Muscle layer of colon (tissue), 2 donors: Measurements from ENCODE around the gene FLT3LG.

ENCODE experiments used
- H3K27ac ChIP-seq: one replicate; pipeline ENCODE4 v1.7.0; 2013; ENCODE audit warnings: low read depth, mild to moderate bottlenecking, low read length, moderate library complexity
- H3K27me3 ChIP-seq, 2 donors: one replicate each; pipeline ENCODE4 v1.7.0; 2013; ENCODE audit warnings: low read length in 2 of 2, mild to moderate bottlenecking in 2 of 2; ENCODE audit not compliant: insufficient read depth in 2 of 2, control insufficient read depth in 1 of 2
- H3K36me3 ChIP-seq: one replicate; pipeline ENCODE4 v1.7.0; 2013; ENCODE audit warnings: mild to moderate bottlenecking, low read length; ENCODE audit not compliant: insufficient read depth
- H3K4me1 ChIP-seq: one replicate; pipeline ENCODE4 v1.7.0; 2013; ENCODE audit warnings: mild to moderate bottlenecking, low read length; ENCODE audit not compliant: insufficient read depth
- H3K4me3 ChIP-seq, 2 donors: one replicate each; pipeline ENCODE4 v1.7.0; 2013; ENCODE audit warnings: low read length in 2 of 2, low read depth in 1 of 2, mild to moderate bottlenecking in 1 of 2, moderate library complexity in 1 of 2
- H3K9ac ChIP-seq: one replicate; pipeline ENCODE4 v1.7.0; 2013; ENCODE audit warnings: low read length
- H3K9me3 ChIP-seq: one replicate; pipeline ENCODE4 v1.7.0; 2013; ENCODE audit warnings: mild to moderate bottlenecking, low read length
- donor health status: abdominal sarcoma.
- donor health status: Adenocarcinoma of cecum.

Gene FLT3LG, protein sequence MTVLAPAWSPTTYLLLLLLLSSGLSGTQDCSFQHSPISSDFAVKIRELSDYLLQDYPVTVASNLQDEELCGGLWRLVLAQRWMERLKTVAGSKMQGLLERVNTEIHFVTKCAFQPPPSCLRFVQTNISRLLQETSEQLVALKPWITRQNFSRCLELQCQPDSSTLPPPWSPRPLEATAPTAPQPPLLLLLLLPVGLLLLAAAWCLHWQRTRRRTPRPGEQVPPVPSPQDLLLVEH

DNA sequence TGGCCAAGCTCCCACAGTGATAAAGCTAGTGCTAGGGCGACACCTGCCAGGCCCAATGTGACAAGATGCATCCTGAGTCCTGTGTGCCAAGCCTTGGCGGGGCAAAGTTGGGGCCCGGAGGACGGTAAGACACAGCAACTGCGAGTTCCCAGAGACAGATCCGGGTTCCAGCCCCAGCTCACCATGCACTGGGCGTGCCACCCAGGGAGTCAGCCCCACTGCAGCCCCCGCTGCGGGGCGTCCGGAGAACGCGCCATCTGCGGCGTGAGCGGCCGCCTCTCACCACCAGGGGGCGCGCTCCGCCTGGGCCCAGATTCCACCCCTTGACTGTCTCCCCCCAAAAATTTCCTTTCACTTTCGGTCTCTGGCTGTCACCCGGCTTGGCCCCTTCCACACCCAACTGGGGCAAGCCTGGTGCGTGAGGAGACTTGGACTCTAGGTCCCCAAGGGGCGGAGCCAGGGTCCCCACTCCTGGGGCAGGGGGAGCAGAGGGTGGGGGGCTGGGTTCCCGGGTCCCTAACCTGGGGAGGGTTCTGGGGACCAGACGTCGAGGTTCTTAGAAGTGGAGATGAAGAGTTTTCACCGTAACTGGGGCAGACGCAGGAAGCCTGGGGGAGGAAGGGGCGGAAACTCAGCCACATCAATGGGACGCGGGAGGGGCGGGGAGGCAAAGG, at the start of gene FLT3LG:
Gene FLT3LG (plus strand): TSS at position 348 of the 674 bp plus-strand sequence. CDS start 425 bp downstream, outside the sequence.
- H3K36me3 ChIP-seq, result no peaks in the 10 kb centered on the region
- H3K4me3 ChIP-seq, result peak within 1 kb of the TSS; percentile 54 to 58
- peak within 1 kb of the TSS; percentile 45 for H3K9ac ChIP-seq
- peak within 1 kb of the TSS; percentile 75 for H3K27ac ChIP-seq
- H3K27me3 ChIP-seq, result no peaks in the 10 kb centered on the region
- H3K9me3 ChIP-seq, result no peaks in the 10 kb centered on the region
- H3K4me1 ChIP-seq, result peaks cover 17% of the 10 kb centered on the region

DNA sequence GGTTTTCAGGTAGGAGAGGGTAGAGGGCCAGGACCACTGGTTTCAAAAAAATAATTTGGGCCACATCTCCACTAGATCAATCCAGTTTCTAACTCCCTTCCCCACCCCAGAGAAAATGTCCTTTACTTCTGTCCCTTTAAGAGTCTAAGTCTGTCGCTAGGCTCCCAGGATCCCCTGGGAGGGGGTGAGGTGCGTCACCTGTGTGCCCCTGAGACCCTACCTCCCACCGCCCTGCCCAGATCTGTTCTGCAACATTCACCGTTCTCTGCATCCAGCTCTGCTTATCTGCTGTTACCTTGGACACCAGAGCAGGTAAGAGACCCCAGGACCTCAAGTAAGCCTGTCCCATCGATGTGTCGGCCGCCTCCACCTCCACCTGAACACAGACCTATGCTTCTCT, 48.8 kb upstream of the FLT3LG start, which contains the start of gene GFY:
Gene GFY (plus strand): TSS at position 211 of the 400 bp plus-strand sequence. CDS start 1,043 bp downstream, outside the sequence.
- Histone ChIP-seq H3K9me3 (no peaks in the 10 kb centered on the region), H3K27ac (no peak within 1 kb of the TSS), H3K9ac (no peak within 1 kb of the TSS), H3K36me3 (no peaks in the 10 kb centered on the region), H3K4me3 (no peak within 1 kb of the TSS), H3K27me3 (peaks cover 67 to 92% of the 10 kb centered on the region in 2 donors), H3K4me1 (peaks cover 19% of the 10 kb centered on the region)

DNA sequence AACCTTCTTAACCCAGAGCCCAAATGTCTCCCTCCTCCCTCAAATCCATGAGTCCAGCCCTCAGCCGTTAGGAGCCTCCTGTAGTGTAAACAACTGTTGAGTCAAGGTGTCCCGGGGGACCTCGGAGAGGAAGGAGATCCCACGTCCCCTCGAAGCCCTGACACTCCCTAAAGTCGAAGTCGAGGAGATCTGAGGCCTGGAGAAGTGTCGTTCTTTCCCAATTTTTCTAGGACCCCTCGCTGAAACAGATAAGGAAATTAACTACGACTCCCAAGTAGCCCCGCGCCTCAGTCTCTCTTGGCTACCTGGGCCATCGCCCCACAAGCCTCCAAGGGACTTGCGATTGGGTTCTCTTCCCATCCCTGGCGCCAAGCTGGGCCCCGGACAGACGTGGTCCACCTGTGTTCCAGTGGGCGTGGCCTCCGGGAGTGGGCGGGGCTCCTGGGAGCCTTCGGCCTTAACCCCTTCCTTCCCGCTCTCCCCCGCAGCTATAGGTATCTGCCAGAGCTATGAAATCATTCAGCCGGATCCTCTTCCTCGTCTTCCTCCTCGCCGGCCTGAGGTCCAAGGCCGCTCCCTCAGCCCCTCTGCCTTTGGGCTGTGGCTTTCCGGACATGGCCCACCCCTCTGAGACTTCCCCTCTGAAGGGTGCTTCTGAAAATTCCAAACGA, 48.0 kb upstream of the FLT3LG start:
- H3K4me1 ChIP-seq, result peaks cover 19% of the 10 kb centered on the region
- H3K4me3 ChIP-seq, result no peak overlapping the region
- no peak overlapping the region for H3K27ac ChIP-seq
- H3K27me3 ChIP-seq, result peaks cover 59 to 93% of the 10 kb centered on the region in 2 donors
- H3K36me3 ChIP-seq, result no peaks in the 10 kb centered on the region
- H3K9ac ChIP-seq, result no peak overlapping the region
- H3K9me3 ChIP-seq, result no peaks in the 10 kb centered on the region

DNA sequence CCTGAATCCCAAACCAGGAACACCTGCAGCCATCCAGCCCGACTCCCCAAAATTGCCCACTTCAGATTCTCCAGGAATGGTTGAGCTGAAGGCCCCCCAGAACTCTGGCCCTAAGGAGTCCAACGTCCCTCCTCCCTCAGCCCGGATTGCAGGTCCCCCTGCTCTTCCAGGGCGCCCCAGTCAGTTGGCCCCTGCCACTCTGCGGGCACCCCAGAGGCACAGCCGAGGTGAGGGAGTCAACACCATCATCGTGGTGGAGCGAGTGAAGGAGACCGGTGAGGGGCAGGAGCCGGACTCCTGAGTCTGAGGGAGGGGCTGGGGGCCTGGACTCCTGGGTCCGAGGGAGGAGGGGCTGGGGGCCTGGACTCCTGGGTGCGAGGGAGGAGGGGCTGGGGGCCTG, 46.7 kb upstream of the FLT3LG start:
- Histone ChIP-seq H3K27ac (no peak overlapping the region), H3K9me3 (no peaks in the 10 kb centered on the region), H3K27me3 (peaks cover 54 to 95% of the 10 kb centered on the region in 2 donors)

DNA sequence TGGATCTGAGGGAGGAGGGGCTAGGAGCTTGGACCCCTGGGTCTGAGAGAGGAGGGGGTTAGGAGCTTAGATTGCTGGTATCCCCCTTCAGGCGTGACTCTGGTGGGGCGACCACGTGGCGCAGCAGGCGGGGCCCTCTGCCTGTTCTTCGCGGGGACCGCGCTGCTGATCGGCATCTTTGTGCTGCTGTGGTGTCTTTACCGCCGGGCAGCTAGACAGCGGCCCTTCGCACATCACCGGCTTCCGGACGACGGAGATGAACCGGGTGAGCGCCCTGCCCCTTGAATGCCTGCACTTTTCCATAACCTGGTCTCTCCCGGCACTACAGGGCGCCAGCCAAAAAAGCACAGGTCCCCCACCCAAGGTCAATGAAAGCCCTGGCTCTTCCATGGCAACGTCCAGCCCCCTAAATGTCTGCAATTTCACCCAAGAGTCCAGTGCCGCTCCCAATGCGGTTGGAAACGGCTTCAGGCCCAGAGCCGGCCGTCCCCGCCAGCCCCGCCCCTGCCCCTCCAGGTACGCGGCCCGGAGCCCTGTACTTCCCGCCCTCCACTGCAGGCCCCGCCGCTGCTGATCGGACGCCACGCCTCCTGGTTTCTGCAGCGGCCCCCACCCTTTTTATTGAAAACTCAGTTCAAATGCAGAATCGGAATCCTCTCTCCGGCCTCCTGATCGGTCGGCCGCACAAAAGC, 46.0 kb upstream of the FLT3LG start:
- peaks cover 9% of the 10 kb centered on the region for H3K4me1 ChIP-seq
- H3K9ac ChIP-seq, result no peak overlapping the region
- no peaks in the 10 kb centered on the region for H3K36me3 ChIP-seq
- no peaks in the 10 kb centered on the region for H3K9me3 ChIP-seq
- H3K27ac ChIP-seq, result no peak overlapping the region
- no peak overlapping the region for H3K4me3 ChIP-seq
- peaks cover 47 to 95% of the 10 kb centered on the region in 2 donors for H3K27me3 ChIP-seq

More for the DNA sequence above, 46.7 kb upstream of the FLT3LG start:
- H3K4me3 ChIP-seq, result no peak overlapping the region
- H3K4me1 ChIP-seq, result peaks cover 14% of the 10 kb centered on the region
- H3K36me3 ChIP-seq, result no peaks in the 10 kb centered on the region
- no peak overlapping the region for H3K9ac ChIP-seq

DNA sequence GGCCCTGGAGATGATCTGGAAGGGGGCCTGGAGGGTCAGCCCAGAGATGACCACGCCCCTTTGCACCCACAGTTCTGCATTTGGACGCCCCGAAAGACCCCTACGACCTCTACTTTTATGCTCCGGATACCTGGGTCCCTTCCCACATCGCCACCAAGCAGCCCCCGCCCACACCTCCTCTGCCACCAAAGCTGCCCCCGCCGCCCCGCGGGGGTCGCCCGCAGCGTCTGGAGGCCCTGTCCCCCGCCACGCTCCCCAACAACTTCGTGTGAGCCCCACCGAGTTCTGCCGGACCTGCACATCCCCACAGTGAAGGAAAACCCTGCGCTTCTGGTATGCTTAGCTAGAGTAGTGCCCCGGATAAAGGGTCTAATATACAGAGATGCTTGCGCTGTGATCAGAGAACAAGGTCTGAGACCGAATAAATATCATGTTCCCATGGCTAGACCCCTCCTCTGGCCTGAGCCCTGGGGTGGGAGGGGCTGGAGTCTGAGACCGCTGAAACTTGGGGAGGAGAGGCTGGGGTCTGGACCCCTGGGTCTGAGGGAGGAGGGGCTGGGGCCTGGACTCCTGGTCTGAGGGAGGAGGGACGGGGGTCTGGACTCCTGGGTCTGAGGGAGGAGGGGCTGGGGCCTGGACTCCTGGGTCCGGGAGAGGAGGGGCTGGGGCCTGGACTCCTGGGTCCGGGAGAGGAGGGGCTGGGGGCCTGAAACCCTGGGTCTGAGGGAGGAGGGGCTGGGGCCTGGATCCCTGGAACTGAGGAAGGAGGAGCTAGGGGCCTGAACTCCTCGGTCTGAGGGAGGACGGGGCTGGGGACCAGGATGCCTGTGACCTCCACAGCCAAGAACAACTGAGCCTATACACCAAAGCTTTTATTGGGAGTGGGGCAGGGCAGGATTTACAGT, 45.2 kb upstream of the FLT3LG start:
- Histone ChIP-seq H3K27me3 (peaks cover 48 to 95% of the 10 kb centered on the region in 2 donors), H3K9ac (no peak overlapping the region), H3K4me1 (peaks cover 8% of the 10 kb centered on the region), H3K4me3 (no peak overlapping the region), H3K27ac (no peak overlapping the region), H3K9me3 (no peaks in the 10 kb centered on the region), H3K36me3 (no peaks in the 10 kb centered on the region)

DNA sequence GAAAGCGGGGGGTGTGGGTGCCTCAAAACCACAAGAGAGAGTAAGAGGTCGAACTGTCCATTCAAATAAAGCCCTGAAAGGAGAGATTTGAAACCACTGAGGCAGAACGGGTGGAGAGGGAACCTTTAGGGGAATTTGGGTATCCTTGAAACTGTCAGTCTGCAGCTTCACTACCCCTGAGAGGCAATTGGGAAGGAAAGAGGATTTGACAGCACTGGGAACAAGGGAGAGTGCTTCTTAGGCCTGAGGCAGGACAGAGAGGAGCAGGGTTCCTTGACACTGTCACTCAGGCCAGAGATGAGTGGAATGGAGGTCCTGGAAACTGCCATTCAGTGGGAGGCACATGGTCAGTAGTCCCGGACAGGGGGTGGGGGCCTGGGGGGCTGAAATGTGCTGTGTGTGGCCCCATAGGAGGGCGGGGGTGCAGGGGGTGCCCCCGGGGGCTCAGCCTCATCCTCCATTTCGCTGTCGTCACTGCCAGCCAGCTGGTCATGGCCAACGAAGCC, 43.8 kb upstream of the FLT3LG start:
- Histone ChIP-seq H3K36me3 (no peaks in the 10 kb centered on the region), H3K9ac (no peak overlapping the region), H3K9me3 (no peaks in the 10 kb centered on the region), H3K4me1 (peaks cover 8% of the 10 kb centered on the region), H3K27ac (no peak overlapping the region), H3K27me3 (peaks cover 59 to 95% of the 10 kb centered on the region in 2 donors), H3K4me3 (no peak overlapping the region)

DNA sequence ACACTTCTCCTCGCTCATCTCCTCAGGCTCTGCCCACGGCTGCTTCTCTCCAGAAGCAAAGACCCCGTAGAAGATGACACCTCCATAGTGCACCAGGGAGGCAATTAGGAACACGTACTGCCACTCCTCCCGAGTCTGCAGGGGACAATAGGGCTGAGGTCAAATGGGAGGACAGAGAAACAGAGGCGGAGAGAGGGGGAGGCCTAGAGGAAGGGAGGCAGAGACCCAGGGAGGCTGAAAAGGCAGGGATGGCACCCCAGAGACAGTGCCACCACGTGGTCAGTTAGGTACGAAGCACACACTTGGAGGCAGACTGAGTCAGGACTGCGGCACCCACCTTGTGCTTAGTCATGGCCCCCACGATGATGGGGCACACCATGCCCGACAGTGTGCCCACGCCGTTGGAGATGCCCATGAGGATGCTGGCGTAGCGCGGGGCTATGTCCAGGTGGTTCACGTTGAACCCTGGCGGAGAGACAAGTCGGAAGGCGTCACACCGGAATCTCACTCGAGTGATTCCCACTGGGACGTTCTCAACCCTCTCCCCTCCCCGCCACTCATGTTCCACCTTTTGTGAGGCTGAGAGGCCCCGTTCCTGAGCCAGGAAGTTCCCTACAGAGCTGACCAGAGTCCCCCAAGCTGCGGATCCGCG, 43.2 kb upstream of the FLT3LG start:
- no peak overlapping the region for H3K27ac ChIP-seq
- H3K4me3 ChIP-seq, result no peak overlapping the region
- no peaks in the 10 kb centered on the region for H3K36me3 ChIP-seq
- peaks cover 8% of the 10 kb centered on the region for H3K4me1 ChIP-seq
- H3K27me3 ChIP-seq, result peaks cover 55 to 95% of the 10 kb centered on the region in 2 donors
- H3K9ac ChIP-seq, result no peak overlapping the region
- H3K9me3 ChIP-seq, result no peaks in the 10 kb centered on the region

DNA sequence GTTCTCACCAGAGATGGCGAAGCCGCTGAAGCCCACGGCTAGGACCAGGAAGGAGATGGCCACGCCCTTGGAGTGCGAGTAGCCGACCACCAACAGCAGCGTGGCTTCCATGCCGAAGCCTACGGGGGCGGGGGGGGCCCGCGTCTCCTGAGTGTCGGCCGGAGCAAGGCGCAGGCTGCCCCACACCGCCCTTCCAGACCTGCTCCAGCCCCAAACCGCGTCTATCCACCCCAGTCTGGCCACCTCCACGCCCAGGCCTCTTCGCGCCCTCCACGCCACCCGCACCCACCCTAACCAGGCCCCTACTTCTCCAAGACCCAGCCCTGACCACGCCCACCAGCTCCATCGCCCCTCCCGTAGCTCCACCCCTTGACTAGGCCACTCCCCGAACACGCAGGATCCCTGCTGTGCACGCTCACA, 42.7 kb upstream of the FLT3LG start:
- Histone ChIP-seq H3K27me3 (peaks cover 53 to 95% of the 10 kb centered on the region in 2 donors), H3K27ac (no peak overlapping the region), H3K4me1 (peaks cover 8% of the 10 kb centered on the region), H3K9ac (no peak overlapping the region), H3K9me3 (no peaks in the 10 kb centered on the region), H3K36me3 (no peaks in the 10 kb centered on the region), H3K4me3 (no peak overlapping the region)
